ENCODE data around the gene CCDC85C. TPM values are rescaled to one million over a fixed set of nuclear protein-coding genes. Genes with fewer than 3 reads are reported as not detected.

CCDC85C gene
- total and polyA plus RNA-seq, 10 of the 15 experiments (the other 5 are each of a cell fraction or from before 2014, with no cell fraction given): 0.03 to 3.6 (median 1.1) TPM

DNA sequence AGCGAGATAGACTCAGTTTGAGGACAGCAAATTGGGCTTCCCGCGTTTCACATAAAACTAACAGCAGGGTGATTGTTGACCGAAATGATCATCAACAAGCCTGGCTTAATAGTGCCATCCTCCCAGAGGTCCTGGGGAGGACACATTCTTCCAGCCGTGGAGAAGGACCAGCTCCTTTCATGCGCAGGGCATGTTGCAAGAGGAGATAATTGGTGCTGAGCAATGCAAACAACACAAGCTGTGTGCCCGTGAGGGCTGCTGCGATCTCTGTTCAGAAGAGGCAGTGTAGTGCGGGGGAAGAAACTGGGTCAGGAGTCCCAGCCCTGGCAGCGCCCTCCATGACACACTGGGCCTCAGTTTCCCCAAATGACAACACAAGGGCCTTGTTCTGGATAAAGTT, 54.3 kb downstream of the CCDC85C start (continued):
- TF ChIP-seq, protein P1, sequence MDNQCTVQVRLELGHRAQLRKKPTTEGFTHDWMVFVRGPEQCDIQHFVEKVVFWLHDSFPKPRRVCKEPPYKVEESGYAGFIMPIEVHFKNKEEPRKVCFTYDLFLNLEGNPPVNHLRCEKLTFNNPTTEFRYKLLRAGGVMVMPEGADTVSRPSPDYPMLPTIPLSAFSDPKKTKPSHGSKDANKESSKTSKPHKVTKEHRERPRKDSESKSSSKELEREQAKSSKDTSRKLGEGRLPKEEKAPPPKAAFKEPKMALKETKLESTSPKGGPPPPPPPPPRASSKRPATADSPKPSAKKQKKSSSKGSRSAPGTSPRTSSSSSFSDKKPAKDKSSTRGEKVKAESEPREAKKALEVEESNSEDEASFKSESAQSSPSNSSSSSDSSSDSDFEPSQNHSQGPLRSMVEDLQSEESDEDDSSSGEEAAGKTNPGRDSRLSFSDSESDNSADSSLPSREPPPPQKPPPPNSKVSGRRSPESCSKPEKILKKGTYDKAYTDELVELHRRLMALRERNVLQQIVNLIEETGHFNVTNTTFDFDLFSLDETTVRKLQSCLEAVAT (IDR thresholded peaks at IDR 0.05): no peak

DNA sequence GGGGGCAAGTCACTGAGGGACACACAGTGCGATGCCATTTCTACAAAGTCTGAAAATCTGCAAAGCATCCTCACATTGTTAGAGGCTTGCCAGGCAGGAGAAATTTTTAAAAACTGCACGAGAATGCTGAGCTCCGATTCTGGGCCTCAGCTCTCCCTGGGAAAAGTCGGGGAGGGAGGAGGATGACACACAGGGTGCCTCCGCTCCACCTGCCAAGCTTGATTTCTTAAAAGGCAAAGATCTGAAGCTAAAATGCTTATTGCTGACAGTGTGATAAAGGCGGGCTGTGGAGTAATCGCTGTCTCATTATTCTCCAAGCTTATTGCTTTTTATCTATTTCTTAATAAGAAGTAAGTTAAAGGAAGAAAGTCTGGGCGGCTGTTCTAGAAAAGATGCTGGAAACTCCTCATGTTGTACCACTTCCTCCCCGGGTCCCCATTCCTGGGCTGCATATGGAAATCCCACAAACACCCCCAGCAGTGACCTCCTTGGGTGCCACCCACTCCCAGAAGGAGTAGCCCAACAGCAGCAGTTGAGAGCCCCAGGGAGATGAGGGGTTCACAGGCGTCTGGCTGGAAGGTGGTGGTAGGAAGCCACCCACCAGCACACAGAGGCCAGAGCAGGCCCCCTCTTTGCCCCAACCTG, 55.0 kb downstream of the CCDC85C start:
- Histone ChIP-seq H3K79me2 (ENCODE audit: control insufficient read depth, insufficient read depth, low read length) (no peaks in the 10 kb centered on the region), H3K27ac (ENCODE audit: control insufficient read depth, insufficient read depth) (no peak overlapping the region), H3K36me3 (ENCODE audit: control insufficient read depth in 2 of 2, insufficient read depth in 2 of 2, low read length in 1 of 2) (no peaks in the 10 kb centered on the region), H3K9me3 (replicated peaks; ENCODE audit: control insufficient read depth, insufficient read depth, low read length) (no peaks in the 10 kb centered on the region), H3K27me3 (replicated peaks in 1 of 2; ENCODE audit: control insufficient read depth in 2 of 2, insufficient read depth in 2 of 2, low read length in 1 of 2) (no peaks in the 10 kb centered on the region), H4K20me1 (ENCODE audit: control insufficient read depth, insufficient read depth) (no peaks in the 10 kb centered on the region), H3K9ac (ENCODE audit: control insufficient read depth, insufficient read depth, low read length) (no peak overlapping the region), H3K4me2 (ENCODE audit: control insufficient read depth, insufficient read depth) (no peak overlapping the region), H3K4me3 (no peak overlapping the region), H3K4me1 (ENCODE audit: control insufficient read depth, insufficient read depth, low read length) (0 out of 2 replicates have a peak, but pooled peaks cover 2% of the 10 kb centered on the region), H2AFZ (ENCODE audit: control insufficient read depth, low read depth, low read length) (no peak overlapping the region)
- SMC1A ChIA-PET (ENCODE audit: uncharacterized antibody, unreplicated experiment): interaction anchor here (0.7 to 0.9 kb wide), 2 partner anchors 53 to 65 kb away, joined by 3 read pairs; no protein-coding TSS in a partner anchor
- TF ChIP-seq KLF5 (IDR thresholded peaks at IDR 0.05; ENCODE audit: partially characterized antibody): no peak
- no peak for TF ChIP-seq GATAD2B (conservative IDR thresholded peaks at IDR 0.05; ENCODE audit: low read depth)
- in situ Hi-C loops (cut with MboI) (no loop called here), intact Hi-C loops (cut with micrococcal nuclease; ENCODE audit: unreplicated experiment) (no loop called here)
- POLR2A ChIA-PET: no interaction called here
- CTCF ChIA-PET: no interaction called here
- RAD21 ChIA-PET (ENCODE audit: unreplicated experiment): no interaction called here
- ATAC-seq (no peak), FAIRE-seq (no peak), DNase-seq (ENCODE audit: low read depth, low spot score) (no peak)
- no TSS peak for BruUV-seq (replicated peaks)
- 23% methylated on average over 10 of the region's 10 CpGs for WGBS (ENCODE audit: insufficient coverage, insufficient replicate concordance, low lambda C conversion rate, missing lambda C conversion rate)

DNA sequence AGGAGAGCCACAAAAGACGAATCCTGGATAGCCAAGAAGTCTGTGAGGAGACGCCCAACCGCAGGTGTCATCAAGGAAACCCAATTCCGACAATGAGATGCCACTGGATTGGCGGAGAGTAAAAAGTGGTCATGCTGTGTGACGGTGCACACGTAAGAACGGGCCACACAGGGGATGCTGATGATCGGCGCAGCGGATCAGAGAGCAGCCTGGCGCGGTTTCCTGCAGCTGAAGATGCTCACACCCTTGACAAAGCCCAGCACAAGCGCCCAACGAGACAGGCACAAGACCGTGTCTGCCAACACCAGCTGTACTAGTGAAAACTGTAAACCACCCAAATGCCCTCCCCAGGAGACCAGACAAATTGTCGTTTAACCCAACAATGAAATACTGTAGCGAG, 55.8 kb downstream of the CCDC85C start:
- H3K9me3 ChIP-seq (replicated peaks; ENCODE audit: control insufficient read depth, insufficient read depth, low read length): no peaks in the 10 kb centered on the region
- RAD21 ChIA-PET (ENCODE audit: unreplicated experiment): no interaction called here
- SMC1A ChIA-PET (ENCODE audit: uncharacterized antibody, unreplicated experiment): interaction anchor here (0.7 kb wide), 1 partner anchor 66 kb away, joined by 3 read pairs; no protein-coding TSS in a partner anchor
- DNase-seq (ENCODE audit: low read depth, low spot score): no peak
- POLR2A ChIA-PET: no interaction called here
- H2AFZ ChIP-seq (ENCODE audit: control insufficient read depth, low read depth, low read length): no peak overlapping the region
- H4K20me1 ChIP-seq (ENCODE audit: control insufficient read depth, insufficient read depth): no peaks in the 10 kb centered on the region
- H3K36me3 ChIP-seq (ENCODE audit: control insufficient read depth in 2 of 2, insufficient read depth in 2 of 2, low read length in 1 of 2): no peaks in the 10 kb centered on the region
- peak; percentile 29; the same call in 2 of the 3 replicates for ATAC-seq
- H3K27me3 ChIP-seq (replicated peaks in 1 of 2; ENCODE audit: control insufficient read depth in 2 of 2, insufficient read depth in 2 of 2, low read length in 1 of 2): no peaks in the 10 kb centered on the region
- intact Hi-C loops (cut with micrococcal nuclease; ENCODE audit: unreplicated experiment): no loop called here
- CTCF ChIA-PET: no interaction called here
- in situ Hi-C loops (cut with MboI): no loop called here
- H3K9ac ChIP-seq (ENCODE audit: control insufficient read depth, insufficient read depth, low read length): no peak overlapping the region
- no TSS peak for BruUV-seq (replicated peaks)
- H3K27ac ChIP-seq (ENCODE audit: control insufficient read depth, insufficient read depth): no peak overlapping the region
- FAIRE-seq: no peak
- H3K4me3 ChIP-seq: no peak overlapping the region
- H3K4me1 ChIP-seq (ENCODE audit: control insufficient read depth, insufficient read depth, low read length): 0 out of 2 replicates have a peak, but pooled peaks cover 2% of the 10 kb centered on the region
- H3K79me2 ChIP-seq (ENCODE audit: control insufficient read depth, insufficient read depth, low read length): no peaks in the 10 kb centered on the region
- H3K4me2 ChIP-seq (ENCODE audit: control insufficient read depth, insufficient read depth): no peak overlapping the region
- 20% methylated on average over 18 of the region's 18 CpGs for WGBS (ENCODE audit: insufficient coverage, insufficient replicate concordance, low lambda C conversion rate, missing lambda C conversion rate)
- TF ChIP-seq NR2C2 (IDR thresholded peaks at IDR 0.05; ENCODE audit: borderline replicate concordance, control insufficient read depth, insufficient read length, low read depth): no peak
- TF ChIP-seq, protein P2, sequence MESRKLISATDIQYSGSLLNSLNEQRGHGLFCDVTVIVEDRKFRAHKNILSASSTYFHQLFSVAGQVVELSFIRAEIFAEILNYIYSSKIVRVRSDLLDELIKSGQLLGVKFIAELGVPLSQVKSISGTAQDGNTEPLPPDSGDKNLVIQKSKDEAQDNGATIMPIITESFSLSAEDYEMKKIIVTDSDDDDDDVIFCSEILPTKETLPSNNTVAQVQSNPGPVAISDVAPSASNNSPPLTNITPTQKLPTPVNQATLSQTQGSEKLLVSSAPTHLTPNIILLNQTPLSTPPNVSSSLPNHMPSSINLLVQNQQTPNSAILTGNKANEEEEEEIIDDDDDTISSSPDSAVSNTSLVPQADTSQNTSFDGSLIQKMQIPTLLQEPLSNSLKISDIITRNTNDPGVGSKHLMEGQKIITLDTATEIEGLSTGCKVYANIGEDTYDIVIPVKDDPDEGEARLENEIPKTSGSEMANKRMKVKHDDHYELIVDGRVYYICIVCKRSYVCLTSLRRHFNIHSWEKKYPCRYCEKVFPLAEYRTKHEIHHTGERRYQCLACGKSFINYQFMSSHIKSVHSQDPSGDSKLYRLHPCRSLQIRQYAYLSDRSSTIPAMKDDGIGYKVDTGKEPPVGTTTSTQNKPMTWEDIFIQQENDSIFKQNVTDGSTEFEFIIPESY (IDR thresholded peaks at IDR 0.05): no peak
- TF ChIP-seq, protein P3, sequence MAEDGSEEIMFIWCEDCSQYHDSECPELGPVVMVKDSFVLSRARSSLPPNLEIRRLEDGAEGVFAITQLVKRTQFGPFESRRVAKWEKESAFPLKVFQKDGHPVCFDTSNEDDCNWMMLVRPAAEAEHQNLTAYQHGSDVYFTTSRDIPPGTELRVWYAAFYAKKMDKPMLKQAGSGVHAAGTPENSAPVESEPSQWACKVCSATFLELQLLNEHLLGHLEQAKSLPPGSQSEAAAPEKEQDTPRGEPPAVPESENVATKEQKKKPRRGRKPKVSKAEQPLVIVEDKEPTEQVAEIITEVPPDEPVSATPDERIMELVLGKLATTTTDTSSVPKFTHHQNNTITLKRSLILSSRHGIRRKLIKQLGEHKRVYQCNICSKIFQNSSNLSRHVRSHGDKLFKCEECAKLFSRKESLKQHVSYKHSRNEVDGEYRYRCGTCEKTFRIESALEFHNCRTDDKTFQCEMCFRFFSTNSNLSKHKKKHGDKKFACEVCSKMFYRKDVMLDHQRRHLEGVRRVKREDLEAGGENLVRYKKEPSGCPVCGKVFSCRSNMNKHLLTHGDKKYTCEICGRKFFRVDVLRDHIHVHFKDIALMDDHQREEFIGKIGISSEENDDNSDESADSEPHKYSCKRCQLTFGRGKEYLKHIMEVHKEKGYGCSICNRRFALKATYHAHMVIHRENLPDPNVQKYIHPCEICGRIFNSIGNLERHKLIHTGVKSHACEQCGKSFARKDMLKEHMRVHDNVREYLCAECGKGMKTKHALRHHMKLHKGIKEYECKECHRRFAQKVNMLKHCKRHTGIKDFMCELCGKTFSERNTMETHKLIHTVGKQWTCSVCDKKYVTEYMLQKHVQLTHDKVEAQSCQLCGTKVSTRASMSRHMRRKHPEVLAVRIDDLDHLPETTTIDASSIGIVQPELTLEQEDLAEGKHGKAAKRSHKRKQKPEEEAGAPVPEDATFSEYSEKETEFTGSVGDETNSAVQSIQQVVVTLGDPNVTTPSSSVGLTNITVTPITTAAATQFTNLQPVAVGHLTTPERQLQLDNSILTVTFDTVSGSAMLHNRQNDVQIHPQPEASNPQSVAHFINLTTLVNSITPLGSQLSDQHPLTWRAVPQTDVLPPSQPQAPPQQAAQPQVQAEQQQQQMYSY (CRISPR knock-in tag; IDR thresholded peaks at IDR 0.05): no peak
- no peak for TF ChIP-seq KAT2A (conservative IDR thresholded peaks at IDR 0.05; ENCODE audit: control insufficient read depth, low read depth, low read length)

All from GM12878 (cell line).